Measurements from ENCODE around the gene KIAA1549. TPM values are rescaled to one million over a fixed set of nuclear protein-coding genes. Genes with fewer than 3 reads are reported as not detected.

The KIAA1549 gene
- polyA plus RNA-seq, 2 of the 4 experiments (the other 2 are of a cell fraction) = 4.1 to 4.7 TPM

DNA sequence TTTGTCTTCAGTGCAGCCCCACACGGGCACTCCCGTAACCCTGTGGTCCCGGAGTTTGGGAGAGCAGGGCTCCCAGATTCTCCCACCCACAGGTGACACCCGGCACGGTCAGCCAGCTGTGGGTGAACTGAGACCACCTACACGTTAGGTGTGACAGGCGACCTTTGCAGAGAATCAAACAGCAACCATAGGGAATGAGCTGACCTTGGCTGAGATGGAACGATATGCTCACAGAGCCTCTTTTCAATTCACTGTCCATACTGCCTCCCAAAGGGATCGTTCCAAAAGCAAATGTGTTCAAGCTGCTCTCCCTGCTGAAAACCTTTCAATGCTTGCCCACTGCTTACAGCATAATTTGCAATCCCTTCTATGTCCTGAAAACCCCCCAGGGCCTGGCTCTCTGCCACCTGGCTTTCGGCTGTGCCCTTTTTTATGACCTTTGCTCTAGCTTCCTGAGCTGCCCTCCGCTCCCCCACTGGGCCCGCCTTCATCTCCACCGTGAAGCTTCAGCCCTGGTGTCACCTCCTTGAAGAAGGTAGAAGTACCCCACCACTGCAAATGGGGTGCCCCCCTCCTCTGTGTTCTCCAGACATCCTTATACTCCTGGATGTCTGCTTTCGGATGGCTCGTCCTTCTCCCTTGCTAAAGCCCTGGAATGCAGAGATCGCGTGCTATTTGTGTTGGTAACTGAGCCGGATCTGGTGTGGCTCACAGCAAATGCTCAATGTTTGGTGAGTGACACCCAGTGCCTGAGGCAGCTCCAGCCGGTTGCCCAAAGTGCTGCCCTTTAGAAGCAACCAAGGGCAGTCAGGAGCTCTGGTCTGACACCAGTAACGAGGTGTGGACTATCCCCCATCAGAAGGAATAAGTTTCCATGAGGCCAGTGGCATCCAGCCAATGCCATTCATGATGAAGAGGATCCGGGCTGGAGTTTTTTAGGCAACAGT is 90.4 kb downstream of the KIAA1549 start:
- CTCF ChIA-PET = interaction anchor here (0.6 to 3.9 kb wide), 6 partner anchors 12 to 184 kb away, joined by 3 to 15 read pairs (median 3); partner anchors contain the start of gene KIAA1549
- DNase-seq (ENCODE audit: low read depth in 1 of 2, low spot score in 1 of 2) (peak; percentile 44 to 82), FAIRE-seq (no peak), ATAC-seq (peak; percentile 85 to 90)
- no peaks in the 10 kb centered on the region for H3K9me3 ChIP-seq
- WGBS (ENCODE audit: missing lambda C conversion rate) = 28% methylated on average over 20 of the region's 21 CpGs
- POLR2A ChIA-PET = interaction anchor here (0.6 to 1.6 kb wide), 4 partner anchors 45 to 126 kb away, joined by 3 to 5 read pairs (median 3); partner anchors contain the start of gene KIAA1549
- peak overlapping the region; percentile 84 for H3K4me2 ChIP-seq
- peaks cover 54% of the 10 kb centered on the region for H3K4me1 ChIP-seq
- peak overlapping the region; percentile 10; the same call in 2 of the 3 replicates for H3K4me3 ChIP-seq
- peak overlapping the region; percentile 76 to 83 for H3K27ac ChIP-seq
- TF ChIP-seq, protein P1, sequence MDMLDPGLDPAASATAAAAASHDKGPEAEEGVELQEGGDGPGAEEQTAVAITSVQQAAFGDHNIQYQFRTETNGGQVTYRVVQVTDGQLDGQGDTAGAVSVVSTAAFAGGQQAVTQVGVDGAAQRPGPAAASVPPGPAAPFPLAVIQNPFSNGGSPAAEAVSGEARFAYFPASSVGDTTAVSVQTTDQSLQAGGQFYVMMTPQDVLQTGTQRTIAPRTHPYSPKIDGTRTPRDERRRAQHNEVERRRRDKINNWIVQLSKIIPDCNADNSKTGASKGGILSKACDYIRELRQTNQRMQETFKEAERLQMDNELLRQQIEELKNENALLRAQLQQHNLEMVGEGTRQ (IDR thresholded peaks at IDR 0.05) = no peak
- TF ChIP-seq, protein P2, sequence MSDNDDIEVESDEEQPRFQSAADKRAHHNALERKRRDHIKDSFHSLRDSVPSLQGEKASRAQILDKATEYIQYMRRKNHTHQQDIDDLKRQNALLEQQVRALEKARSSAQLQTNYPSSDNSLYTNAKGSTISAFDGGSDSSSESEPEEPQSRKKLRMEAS (IDR thresholded peaks at IDR 0.05) = peak; percentile 59
- TF ChIP-seq HOXB13 (CRISPR knock-in tag; IDR thresholded peaks at IDR 0.05; ENCODE audit: low read depth) (no peak), TP53 (CRISPR knock-in tag; IDR thresholded peaks at IDR 0.05) (no peak), FOSL2 (IDR thresholded peaks at IDR 0.05) (no peak), FOSL2 (CRISPR knock-in tag; IDR thresholded peaks at IDR 0.05) (peak; percentile 42; the same call in 1 of the 2 replicates), MAFK (IDR thresholded peaks at IDR 0.05; ENCODE audit: partially characterized antibody) (no peak), ZNF302 (CRISPR knock-in tag; IDR thresholded peaks at IDR 0.05) (no peak), MYC (IDR thresholded peaks at IDR 0.05; ENCODE audit: borderline replicate concordance, low read length) (no peak), CEBPB (IDR thresholded peaks at IDR 0.05) (peak; percentile 9 to 19; a peak in 1 of 4 replicates), CHD2 (IDR thresholded peaks at IDR 0.05; ENCODE audit: low read length, partially characterized antibody) (no peak), HDAC2 (IDR thresholded peaks at IDR 0.05) (no peak), PHF8 (IDR thresholded peaks at IDR 0.05; ENCODE audit: borderline replicate concordance, low read depth) (no peak), ZC3H11A (IDR thresholded peaks at IDR 0.05) (no peak), MAZ (IDR thresholded peaks at IDR 0.05; ENCODE audit: borderline replicate concordance, low read depth, low read length) (no peak), ZSCAN20 (CRISPR knock-in tag; IDR thresholded peaks at IDR 0.05) (no peak), SMC3 (IDR thresholded peaks at IDR 0.05) (0 out of 3 replicates have a peak, but pooled peaks have one; percentile 11), NFE2L2 (conservative IDR thresholded peaks at IDR 0.05; ENCODE audit: low read length) (no peak), FOXS1 (CRISPR knock-in tag; IDR thresholded peaks at IDR 0.05) (no peak), POLR2AphosphoS2 (conservative IDR thresholded peaks at IDR 0.05; ENCODE audit: low read length) (no peak), JUNB (IDR thresholded peaks at IDR 0.05) (no peak), JUN (IDR thresholded peaks at IDR 0.05) (peak in 1 of 2 experiments; percentile 56; a peak in 2 of 5 replicates), NR3C1 (IDR thresholded peaks at IDR 0.05) (no peak), GATA3 (IDR thresholded peaks at IDR 0.05; ENCODE audit: borderline replicate concordance) (0 out of 2 replicates have a peak, but pooled peaks have one; percentile 39), RAD21 (conservative IDR thresholded peaks at IDR 0.05 in 1 of 2, IDR thresholded peaks at IDR 0.05 in 1 of 2) (peak in 1 of 2 experiments; percentile 17; a peak in 3 of 5 replicates), KDM5A (IDR thresholded peaks at IDR 0.05) (no peak), RARB (CRISPR knock-in tag; IDR thresholded peaks at IDR 0.05) (no peak), HOXB5 (CRISPR knock-in tag; IDR thresholded peaks at IDR 0.05) (no peak), CHD4 (IDR thresholded peaks at IDR 0.05; ENCODE audit: borderline replicate concordance) (no peak), BHLHE40 (IDR thresholded peaks at IDR 0.05; ENCODE audit: low read depth, low read length) (no peak)
- TF ChIP-seq, protein P3, sequence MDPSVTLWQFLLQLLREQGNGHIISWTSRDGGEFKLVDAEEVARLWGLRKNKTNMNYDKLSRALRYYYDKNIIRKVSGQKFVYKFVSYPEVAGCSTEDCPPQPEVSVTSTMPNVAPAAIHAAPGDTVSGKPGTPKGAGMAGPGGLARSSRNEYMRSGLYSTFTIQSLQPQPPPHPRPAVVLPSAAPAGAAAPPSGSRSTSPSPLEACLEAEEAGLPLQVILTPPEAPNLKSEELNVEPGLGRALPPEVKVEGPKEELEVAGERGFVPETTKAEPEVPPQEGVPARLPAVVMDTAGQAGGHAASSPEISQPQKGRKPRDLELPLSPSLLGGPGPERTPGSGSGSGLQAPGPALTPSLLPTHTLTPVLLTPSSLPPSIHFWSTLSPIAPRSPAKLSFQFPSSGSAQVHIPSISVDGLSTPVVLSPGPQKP (IDR thresholded peaks at IDR 0.05; ENCODE audit: low read depth, low read length) = no peak
- TF ChIP-seq, protein P4, sequence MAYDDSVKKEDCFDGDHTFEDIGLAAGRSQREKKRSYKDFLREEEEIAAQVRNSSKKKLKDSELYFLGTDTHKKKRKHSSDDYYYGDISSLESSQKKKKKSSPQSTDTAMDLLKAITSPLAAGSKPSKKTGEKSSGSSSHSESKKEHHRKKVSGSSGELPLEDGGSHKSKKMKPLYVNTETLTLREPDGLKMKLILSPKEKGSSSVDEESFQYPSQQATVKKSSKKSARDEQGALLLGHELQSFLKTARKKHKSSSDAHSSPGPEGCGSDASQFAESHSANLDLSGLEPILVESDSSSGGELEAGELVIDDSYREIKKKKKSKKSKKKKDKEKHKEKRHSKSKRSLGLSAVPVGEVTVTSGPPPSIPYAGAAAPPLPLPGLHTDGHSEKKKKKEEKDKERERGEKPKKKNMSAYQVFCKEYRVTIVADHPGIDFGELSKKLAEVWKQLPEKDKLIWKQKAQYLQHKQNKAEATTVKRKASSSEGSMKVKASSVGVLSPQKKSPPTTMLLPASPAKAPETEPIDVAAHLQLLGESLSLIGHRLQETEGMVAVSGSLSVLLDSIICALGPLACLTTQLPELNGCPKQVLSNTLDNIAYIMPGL (CRISPR knock-in tag; IDR thresholded peaks at IDR 0.05; ENCODE audit: borderline replicate concordance) = no peak
- TF ChIP-seq, protein P5, sequence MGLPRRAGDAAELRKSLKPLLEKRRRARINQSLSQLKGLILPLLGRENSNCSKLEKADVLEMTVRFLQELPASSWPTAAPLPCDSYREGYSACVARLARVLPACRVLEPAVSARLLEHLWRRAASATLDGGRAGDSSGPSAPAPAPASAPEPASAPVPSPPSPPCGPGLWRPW (IDR thresholded peaks at IDR 0.05) = no peak
- TF ChIP-seq, protein P6, sequence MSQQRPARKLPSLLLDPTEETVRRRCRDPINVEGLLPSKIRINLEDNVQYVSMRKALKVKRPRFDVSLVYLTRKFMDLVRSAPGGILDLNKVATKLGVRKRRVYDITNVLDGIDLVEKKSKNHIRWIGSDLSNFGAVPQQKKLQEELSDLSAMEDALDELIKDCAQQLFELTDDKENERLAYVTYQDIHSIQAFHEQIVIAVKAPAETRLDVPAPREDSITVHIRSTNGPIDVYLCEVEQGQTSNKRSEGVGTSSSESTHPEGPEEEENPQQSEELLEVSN (IDR thresholded peaks at IDR 0.05; ENCODE audit: borderline replicate concordance, low read depth) = 0 out of 2 replicates have a peak, but pooled peaks have one; percentile 18
- TF ChIP-seq, protein P7, sequence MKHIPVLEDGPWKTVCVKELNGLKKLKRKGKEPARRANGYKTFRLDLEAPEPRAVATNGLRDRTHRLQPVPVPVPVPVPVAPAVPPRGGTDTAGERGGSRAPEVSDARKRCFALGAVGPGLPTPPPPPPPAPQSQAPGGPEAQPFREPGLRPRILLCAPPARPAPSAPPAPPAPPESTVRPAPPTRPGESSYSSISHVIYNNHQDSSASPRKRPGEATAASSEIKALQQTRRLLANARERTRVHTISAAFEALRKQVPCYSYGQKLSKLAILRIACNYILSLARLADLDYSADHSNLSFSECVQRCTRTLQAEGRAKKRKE (CRISPR knock-in tag; IDR thresholded peaks at IDR 0.05; ENCODE audit: low read depth) = no peak; the same call in 1 of the 2 replicates
